Measurements from ENCODE around the gene HAND2. TPM values are rescaled to one million over a fixed set of nuclear protein-coding genes. Genes with fewer than 3 reads are reported as not detected.

The HAND2 gene
- total and polyA plus RNA-seq, 9 donors: 0.14 to 9.2 (median 0.75) TPM

DNA sequence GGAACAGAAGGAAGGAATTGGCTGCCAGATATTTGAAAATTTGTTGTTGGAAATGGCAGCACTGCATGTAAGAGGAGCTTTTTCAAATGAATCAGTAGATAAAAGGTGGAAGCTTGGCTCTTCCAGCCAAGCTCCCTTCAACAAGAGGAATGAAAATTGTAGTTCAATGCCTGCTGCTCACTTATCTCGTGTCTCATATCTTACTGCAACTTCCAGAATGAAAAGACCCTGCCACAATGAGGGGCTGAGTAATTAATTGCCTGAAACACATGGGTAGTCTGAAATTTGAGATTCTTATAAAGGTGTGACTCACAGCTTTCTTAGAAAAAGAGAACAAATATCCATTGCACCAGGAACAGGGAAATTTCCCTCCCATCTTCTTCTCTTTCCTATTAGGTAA lies 53.0 kb downstream of the HAND2 start:
- no peak for DNase-seq
- Histone ChIP-seq H3K4me1 (ENCODE audit: control insufficient read depth, insufficient read depth, low read length) (no peaks in the 10 kb centered on the region), H3K27ac (ENCODE audit: low read length) (no peak overlapping the region), H3K4me3 (ENCODE audit: low read length) (no peak overlapping the region), H3K9me3 (replicated peaks; ENCODE audit: control insufficient read depth, low read depth, low read length) (no peaks in the 10 kb centered on the region), H3K36me3 (ENCODE audit: control insufficient read depth, insufficient read depth, low read length) (no peaks in the 10 kb centered on the region), H3K27me3 (ENCODE audit: control insufficient read depth, insufficient read depth, low read length) (no peaks in the 10 kb centered on the region)
- WGBS (ENCODE audit: insufficient coverage): no CpG with 5 or more reads among the region's 1 CpG

Other genes starting within 250 kb of the HAND2 start
- 104 TPM for gene HMGB2, start 195.9 kb downstream of the HAND2 start, total RNA-seq
- 100 to 1,000 TPM; 135 to 243 (median 203) TPM for gene HMGB2, start 195.9 kb downstream of the HAND2 start, polyA plus RNA-seq (ENCODE audit: insufficient read depth in 1 of 8, insufficient read length in 8 of 8, low replicate concordance in 1 of 8)
- gene SAP30, start 159.3 kb downstream of the HAND2 start, total RNA-seq: 12.1 TPM
- gene SAP30, start 159.3 kb downstream of the HAND2 start, polyA plus RNA-seq (ENCODE audit: insufficient read depth in 1 of 8, insufficient read length in 8 of 8, low replicate concordance in 1 of 8): 10 to 100 TPM in 6 of 8 donors, 1 to 10 TPM in 2; 8.7 to 13.0 (median 11.6) TPM
- 3.3 TPM for gene SCRG1, start 131.1 kb downstream of the HAND2 start, total RNA-seq
- gene SCRG1, start 131.1 kb downstream of the HAND2 start, polyA plus RNA-seq (ENCODE audit: insufficient read depth in 1 of 8, insufficient read length in 8 of 8, low replicate concordance in 1 of 8): 1 to 10 TPM; 1.4 to 9.9 (median 3.4) TPM